ENCODE data around the gene TMEM183A. TPM values are rescaled to one million over a fixed set of nuclear protein-coding genes. Genes with fewer than 3 reads are reported as not detected.
"Not testable (repeated sequence)": the region's sequence is repeated elsewhere in the genome, so short reads cannot be mapped to it uniquely, and the experiment has no call there.

TMEM183A gene
- total RNA-seq, 1 experiment from 2014 or later: 59.1 TPM

- DNase-seq (ENCODE audit: low read depth, low spot score) (no peak), ATAC-seq (no peak)
- in situ Hi-C loops (cut with HindIII; ENCODE audit: low pct_unique_long_range_greater_than_20kb, low sequenced_read_pairs) (no loop called here), intact Hi-C loops (cut with micrococcal nuclease; ENCODE audit: unreplicated experiment) (no loop called here)
- Histone ChIP-seq H3K4me1 (ENCODE audit: control insufficient read depth, insufficient read depth, low read length) (peaks cover 7% of the 10 kb centered on the region), H3K9me3 (ENCODE audit: control insufficient read depth, insufficient read depth, low read depth, low read length) (no peaks in the 10 kb centered on the region), H3K27ac (ENCODE audit: low read length) (no peak overlapping the region), H3K4me3 (ENCODE audit: low read depth in 2 of 2, low read length in 2 of 2) (no peak overlapping the region), H3K36me3 (ENCODE audit: control insufficient read depth, insufficient read depth, low read length) (no peaks in the 10 kb centered on the region; the same call in 1 of the 2 replicates), H3K27me3 (ENCODE audit: control insufficient read depth, insufficient read depth, low read length) (no peaks in the 10 kb centered on the region)
- ChIA-PET CTCF (no interaction called here), POLR2A (no interaction called here)
- TF ChIP-seq TCF7L2 (IDR thresholded peaks at IDR 0.05; ENCODE audit: low read depth, low read length) (no peak), CTCF (IDR thresholded peaks at IDR 0.05) (no peak), POLR2AphosphoS5 (IDR thresholded peaks at IDR 0.05; ENCODE audit: low read depth, low read length) (no peak), SIN3A (IDR thresholded peaks at IDR 0.05; ENCODE audit: borderline replicate concordance, insufficient read depth, low read depth, low read length) (no peak), REST (IDR thresholded peaks at IDR 0.05; ENCODE audit: insufficient read depth in 1 of 2, low read depth in 2 of 2, low read length in 1 of 2) (no peak)
- BruUV-seq (replicated peaks): no TSS peak
Measured at GRCh38 chr1:203002951-203003350, 4.2 kb upstream of the TMEM183A start.

GRCh38 chr1:203005395-203006142 is 1.6 kb upstream of the TMEM183A start:
- Histone ChIP-seq H3K4me3 (ENCODE audit: low read depth in 2 of 2, low read length in 2 of 2) (peak overlapping the region in 1 of 2 experiments; percentile 70; a peak in 2 of 4 replicates), H3K27ac (ENCODE audit: low read length) (peak overlapping the region; percentile 78; the same call in 1 of the 2 replicates)
- H3K9me3 ChIP-seq (ENCODE audit: control insufficient read depth, insufficient read depth, low read depth, low read length); intact Hi-C loops (cut with micrococcal nuclease; ENCODE audit: unreplicated experiment); H3K4me1 ChIP-seq (ENCODE audit: control insufficient read depth, insufficient read depth, low read length); ATAC-seq; BruUV-seq (replicated peaks); H3K36me3 ChIP-seq (ENCODE audit: control insufficient read depth, insufficient read depth, low read length); DNase-seq (ENCODE audit: low read depth, low spot score); in situ Hi-C loops (cut with HindIII; ENCODE audit: low pct_unique_long_range_greater_than_20kb, low sequenced_read_pairs); H3K27me3 ChIP-seq (ENCODE audit: control insufficient read depth, insufficient read depth, low read length); CTCF ChIA-PET: not testable (repeated sequence)
- POLR2A ChIA-PET: interaction anchor here (0.6 to 1.4 kb wide), 2 partner anchors 11 to 77 kb away, joined by 3 to 11 read pairs; no protein-coding TSS in a partner anchor

- in situ Hi-C loops (cut with HindIII; ENCODE audit: low pct_unique_long_range_greater_than_20kb, low sequenced_read_pairs): no loop called here
- CTCF ChIA-PET: no interaction called here
- H3K27ac ChIP-seq (ENCODE audit: low read length): no peak overlapping the region
- no peaks in the 10 kb centered on the region for H3K9me3 ChIP-seq (ENCODE audit: control insufficient read depth, insufficient read depth, low read depth, low read length)
- peaks cover 12% of the 10 kb centered on the region for H3K36me3 ChIP-seq (ENCODE audit: control insufficient read depth, insufficient read depth, low read length)
- TSS peak; percentile 76 for BruUV-seq (replicated peaks)
- intact Hi-C loops (cut with micrococcal nuclease; ENCODE audit: unreplicated experiment): no loop called here
- no peak for DNase-seq (ENCODE audit: low read depth, low spot score)
- no peaks in the 10 kb centered on the region for H3K27me3 ChIP-seq (ENCODE audit: control insufficient read depth, insufficient read depth, low read length)
- TF ChIP-seq TCF7L2 (IDR thresholded peaks at IDR 0.05; ENCODE audit: low read depth, low read length) (no peak), SIN3A (IDR thresholded peaks at IDR 0.05; ENCODE audit: borderline replicate concordance, insufficient read depth, low read depth, low read length) (no peak), REST (IDR thresholded peaks at IDR 0.05; ENCODE audit: insufficient read depth in 1 of 2, low read depth in 2 of 2, low read length in 1 of 2) (no peak), CTCF (IDR thresholded peaks at IDR 0.05) (no peak), POLR2AphosphoS5 (IDR thresholded peaks at IDR 0.05; ENCODE audit: low read depth, low read length) (no peak)
- H3K4me3 ChIP-seq (ENCODE audit: low read depth in 2 of 2, low read length in 2 of 2): no peak overlapping the region
- POLR2A ChIA-PET: interaction anchor here (0.7 kb wide), 1 partner anchor 15 kb away, joined by 3 read pairs; no protein-coding TSS in a partner anchor
- peaks cover 10% of the 10 kb centered on the region for H3K4me1 ChIP-seq (ENCODE audit: control insufficient read depth, insufficient read depth, low read length)
- no peak for ATAC-seq
Measured at GRCh38 chr1:203009185-203009584, 2.0 kb downstream of the TMEM183A start.

All from Panc1 (cell line).